GM21515 (cell line): Measurements from ENCODE around the gene ZNF558.
"Not testable (repeated sequence)": the region's sequence is repeated elsewhere in the genome, so short reads cannot be mapped to it uniquely, and the experiment has no call there.

ENCODE experiments used
- ATAC-seq: cut with Tn5 transposase; IDR thresholded peaks from one replicate; pipeline ENCODE4 v1.9.1; 2021; ENCODE audit not compliant: unreplicated experiment

The ZNF558 gene

GRCh38 chr19:8811315-8812172 lies 20.6 kb downstream of the ZNF558 start:
- ATAC-seq = no peak

GRCh38 chr19:8806661-8807060 lies 25.4 kb downstream of the ZNF558 start:
- ATAC-seq = no peak

- no peak for ATAC-seq
Observed at GRCh38 chr19:8794823-8795222, 37.3 kb downstream of the ZNF558 start.

- not testable (repeated sequence) for ATAC-seq
Observed at GRCh38 chr19:8773587-8773986, 58.5 kb downstream of the ZNF558 start.

- ATAC-seq = not testable (repeated sequence)
Observed at GRCh38 chr19:8769265-8769664, 62.8 kb downstream of the ZNF558 start.

GRCh38 chr19:8767257-8767656 lies 64.8 kb downstream of the ZNF558 start:
- ATAC-seq = not testable (repeated sequence)
